Stimulated activated CD8-positive, alpha-beta memory T cell treated with anti-CD3 and anti-CD28 coated beads, Interleukin-4, amount 100 ng/mL, for 24 hours (primary cell): Measurements from ENCODE around the gene C1orf116.

ENCODE experiments used
- DNase-seq: peaks from one replicate; pipeline ENCODE4 v3.0.0-alpha.2; 2020; ENCODE audit warnings: low read depth

Gene C1orf116

DNA sequence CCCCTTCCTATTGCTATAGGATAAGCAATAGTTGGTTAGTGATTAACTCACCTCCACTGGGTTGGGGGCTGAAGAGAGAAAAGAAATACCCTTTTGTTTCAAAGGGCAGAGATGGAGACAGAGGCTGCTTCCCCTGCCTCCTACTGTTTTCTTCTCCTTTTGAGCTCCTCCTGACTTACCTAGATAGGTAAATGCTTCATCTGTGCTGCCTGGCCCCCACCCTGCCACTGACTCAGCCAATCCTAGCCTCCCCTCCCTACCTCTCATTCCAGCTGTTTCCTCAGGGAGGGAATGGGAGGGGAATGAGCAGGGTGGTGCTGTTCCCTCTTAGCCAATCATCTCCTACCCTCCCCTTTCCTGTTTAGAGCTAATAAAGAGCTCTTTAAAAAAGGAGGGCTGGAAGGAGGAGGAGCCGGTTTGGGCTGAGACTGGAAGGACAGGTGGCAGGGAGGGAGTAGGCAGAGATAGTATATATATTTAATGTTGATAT, at the start of gene C1orf116:
Gene C1orf116, minus strand, starts transcription at position 229 of the 490 bp plus-strand sequence. CDS start 5,158 bp downstream, outside the sequence.
- no peak for DNase-seq

DNA sequence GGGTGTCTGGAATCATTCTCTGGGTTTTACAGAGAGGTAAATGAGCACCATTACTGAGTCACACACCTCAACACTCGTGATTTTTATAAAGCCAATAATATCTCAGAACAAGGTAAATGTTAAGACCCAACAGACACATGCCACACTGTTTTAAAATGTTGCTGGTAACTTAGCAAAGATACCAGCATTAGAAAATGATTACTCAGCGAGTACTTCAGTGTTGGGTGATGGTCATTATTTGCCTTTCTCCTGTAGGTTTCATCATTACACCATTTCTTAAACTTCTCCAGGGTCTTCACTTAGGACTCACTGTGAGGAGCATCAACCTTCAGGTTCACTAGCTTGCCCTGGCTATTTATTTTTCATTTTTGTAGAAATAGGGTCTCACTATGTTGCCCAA, 49.2 kb upstream of the C1orf116 start:
- DNase-seq, result no peak

DNA sequence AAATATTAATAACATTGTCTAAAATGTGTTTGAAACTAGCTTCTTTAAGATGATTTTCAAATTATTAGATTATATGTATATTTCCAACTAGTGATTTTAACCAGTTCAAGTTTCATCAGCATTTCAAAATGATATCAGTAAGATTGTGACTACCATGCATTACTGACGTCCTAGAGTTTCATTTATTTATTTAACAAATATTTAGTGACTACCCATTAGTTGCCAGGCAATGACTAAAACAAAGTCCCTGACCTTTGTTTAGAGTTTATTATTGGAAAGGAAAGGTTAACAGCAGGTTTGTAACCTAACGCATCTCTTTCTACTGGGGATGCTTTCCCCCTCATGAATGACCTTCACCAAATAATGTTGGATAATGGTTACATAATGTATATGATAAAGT, 48.5 kb upstream of the C1orf116 start:
- DNase-seq, result no peak

DNA sequence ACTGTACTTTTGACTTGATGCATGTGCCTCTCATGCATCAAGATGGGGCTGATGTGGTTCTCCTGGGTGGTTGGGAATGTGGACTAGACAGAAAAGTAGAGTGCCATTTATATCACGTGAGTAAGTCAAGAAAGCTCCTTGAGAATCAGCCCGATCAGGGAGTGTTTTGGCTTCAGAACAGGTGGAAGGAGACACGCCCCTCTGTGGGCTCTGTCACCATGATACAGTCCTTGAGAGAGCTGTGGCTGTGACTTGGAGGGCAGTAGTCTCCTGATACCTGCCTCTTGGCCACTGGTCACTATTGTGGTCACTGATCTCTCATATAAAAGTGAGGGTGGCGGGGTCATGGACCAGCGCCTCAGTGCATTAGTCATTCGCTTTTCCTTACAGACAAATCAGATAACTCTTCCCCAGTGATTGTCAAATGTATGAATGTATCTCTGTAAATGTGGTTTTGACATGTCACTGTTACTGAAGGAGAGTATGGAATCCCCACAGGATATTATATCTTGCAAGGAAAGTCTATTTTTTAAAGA, 47.2 kb upstream of the C1orf116 start:
- DNase-seq, result no peak

DNA sequence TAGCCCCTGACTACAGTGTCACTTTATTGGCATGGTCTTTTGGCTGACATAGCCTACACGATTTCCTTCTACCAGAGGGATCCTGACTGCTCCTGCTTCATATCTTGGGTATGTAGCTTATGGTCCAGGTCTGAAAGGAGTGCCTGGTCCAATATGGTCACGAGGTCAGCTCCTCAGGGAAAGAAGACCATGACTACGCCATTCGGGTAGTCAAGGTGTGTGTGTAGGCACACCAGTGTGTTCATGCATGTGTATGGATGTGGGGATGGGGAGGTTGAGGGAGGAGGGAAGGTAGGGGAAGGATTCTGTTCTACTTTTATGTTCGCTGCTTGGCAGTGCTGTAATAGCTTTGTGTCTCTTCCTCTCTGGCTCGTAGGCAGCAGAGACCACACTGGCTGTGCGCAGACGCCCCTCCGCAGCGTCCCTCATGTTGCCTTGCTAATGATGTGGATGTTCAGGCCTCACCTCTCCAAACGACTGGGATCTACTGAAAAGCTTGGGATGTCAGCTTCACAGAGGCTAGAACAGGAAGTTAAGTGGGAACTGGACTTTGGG, 46.1 kb upstream of the C1orf116 start:
- DNase-seq, result no peak

DNA sequence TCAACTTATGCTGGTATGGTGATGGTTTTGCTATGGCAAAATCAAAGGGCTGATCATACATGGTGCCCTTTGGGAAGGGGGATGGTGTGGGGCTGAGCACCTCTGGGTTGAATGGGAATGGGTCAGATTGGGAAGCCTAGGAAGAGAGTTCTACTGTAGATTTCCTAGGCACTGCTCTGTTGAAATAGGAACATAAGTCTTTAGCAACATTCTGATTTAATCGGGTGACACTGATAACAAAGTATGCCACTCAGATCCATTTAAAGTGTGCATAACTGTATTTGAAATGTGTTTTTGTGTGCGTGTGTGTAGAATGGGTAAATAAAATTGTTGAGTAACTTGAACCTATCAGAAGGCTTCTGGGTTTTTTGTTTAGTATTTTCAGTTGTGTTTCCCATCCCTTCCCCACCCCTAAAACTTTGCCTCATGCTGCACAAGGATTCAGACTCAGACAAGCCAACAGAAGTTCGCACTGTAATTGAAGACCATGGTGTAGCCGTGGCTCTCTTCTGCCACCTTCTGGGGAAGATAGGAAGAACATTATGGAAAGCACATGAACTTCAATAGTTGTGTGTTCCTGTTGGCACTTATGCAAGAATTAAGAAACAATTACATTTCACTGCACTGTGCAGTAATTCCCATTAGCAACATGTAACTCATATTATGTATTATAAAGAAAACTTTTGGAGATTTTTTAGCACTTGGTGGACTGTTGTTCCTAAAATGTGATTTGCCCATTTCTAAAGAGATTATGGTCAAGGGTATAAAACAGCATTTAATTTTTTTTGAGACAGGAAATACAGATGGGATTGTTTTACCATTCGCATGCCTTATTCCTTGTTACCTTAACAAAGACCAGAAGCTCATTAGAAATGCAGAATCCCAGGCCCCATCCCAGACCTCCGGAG, 45.2 kb upstream of the C1orf116 start:
- DNase-seq, result peak; percentile 27

DNA sequence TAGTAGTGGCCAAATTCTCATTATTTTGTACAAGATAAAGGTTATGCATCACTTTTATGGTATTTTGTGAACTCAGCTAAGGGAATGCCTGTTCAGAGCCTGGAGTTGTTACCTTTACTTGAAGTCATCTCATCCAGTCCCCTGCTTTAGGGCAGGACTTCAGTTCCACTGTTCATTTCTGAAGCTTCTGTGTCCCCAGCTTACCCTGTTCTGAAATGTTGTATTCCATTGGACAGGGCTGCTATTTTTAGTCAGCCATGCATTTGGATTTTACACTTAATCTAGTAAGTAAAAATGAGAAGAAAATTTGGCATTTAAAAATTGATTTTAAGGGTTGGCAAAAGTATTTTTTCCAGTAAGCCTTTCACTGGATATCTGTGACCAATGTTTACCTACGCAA, 44.5 kb upstream of the C1orf116 start:
- DNase-seq, result no peak

DNA sequence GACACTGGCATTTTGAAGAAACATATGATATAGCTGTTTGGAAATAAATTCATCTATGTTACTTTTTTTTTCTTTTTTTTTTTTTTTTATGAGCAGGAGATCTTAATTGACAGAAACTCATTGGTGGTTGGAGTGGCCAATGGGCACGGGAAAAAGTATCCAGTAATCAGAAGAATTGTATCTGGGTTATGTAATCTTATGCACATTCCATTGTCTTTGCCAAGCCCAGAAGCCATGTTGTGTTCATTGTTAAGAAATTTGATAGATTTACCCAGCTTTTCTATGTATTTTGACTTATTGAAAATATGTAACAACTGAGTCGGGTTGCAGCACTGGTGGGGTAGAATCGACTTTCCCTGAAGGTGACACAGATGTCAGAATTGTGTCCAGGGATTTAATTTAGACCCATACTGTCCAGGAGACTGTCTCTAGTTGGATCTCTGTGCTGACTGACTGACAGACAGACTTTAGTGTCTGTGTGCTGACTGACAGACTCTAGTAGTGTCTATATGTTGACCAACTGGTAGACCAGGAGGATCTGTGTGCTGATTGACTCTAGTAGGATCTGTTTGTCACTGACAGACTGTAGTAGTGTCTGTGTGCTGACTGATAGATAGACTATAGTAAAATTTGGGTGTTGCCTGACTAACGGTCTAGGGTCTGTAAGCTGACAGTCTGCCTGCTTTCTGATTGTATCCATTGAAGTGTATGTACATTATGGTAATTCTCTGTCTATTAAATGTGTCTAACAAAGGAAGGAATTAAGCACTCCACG, 43.8 kb upstream of the C1orf116 start:
- no peak for DNase-seq

DNA sequence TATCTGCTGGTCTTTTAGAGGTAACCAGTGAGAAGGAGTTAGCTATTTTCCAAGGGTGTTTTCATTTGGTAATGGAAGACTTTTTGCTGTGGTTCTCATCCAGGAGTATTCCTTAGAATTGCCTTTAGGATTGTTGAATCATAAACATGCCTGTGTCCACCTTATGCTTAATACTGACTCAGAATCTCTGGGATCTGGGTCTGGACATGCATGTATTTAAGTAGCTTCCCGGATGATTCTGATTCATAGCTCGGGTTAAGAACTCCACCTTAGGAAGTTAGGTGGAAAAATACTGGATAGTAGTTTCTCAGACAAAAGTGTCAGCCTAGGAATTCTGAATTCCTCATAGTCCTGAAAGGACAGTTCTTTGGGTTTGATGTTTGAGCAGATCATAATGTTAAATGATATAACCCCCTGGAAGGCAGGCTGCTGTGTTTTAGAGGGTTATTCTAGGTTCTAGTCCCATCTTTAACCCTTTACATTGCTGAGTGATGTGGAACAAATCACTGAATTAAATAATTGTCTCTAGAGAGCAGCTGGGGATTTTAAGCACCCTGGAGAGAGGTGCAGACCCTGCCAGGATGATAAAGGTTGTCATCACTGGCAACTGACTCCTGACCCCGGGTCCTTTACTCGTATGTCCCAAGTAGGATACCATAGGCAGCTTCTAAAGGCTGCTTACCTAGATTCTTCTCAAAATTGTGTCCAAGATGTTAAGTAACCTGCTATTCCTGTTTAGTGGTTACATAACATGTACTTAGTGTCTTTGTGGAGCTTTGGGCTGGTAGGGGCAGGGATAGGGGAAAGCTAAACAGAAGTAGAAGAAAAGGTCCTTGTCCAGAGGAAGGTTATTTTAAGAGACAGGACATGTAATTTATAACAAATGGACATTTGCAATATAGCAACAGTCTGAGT, 41.6 kb upstream of the C1orf116 start:
- no peak for DNase-seq

DNA sequence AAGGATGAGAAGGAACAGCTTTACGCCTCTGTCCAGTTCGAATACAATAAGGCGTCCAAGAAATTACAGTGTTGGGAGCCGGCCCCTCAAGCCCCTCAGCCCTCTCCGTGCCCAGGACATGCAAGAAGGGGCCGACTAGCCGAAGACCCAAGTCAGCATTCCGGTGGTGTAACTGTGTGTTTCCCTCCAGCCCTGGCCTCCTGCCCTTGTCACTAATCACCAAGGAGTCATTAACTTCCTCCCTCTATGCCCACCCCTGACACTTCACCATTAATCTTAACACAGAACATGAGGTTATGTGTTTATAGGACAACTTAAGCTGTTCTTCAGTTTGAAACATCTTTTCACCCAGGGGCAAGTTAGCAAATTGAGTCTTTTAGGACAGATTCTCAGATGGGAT, 39.7 kb upstream of the C1orf116 start:
- no peak for DNase-seq

DNA sequence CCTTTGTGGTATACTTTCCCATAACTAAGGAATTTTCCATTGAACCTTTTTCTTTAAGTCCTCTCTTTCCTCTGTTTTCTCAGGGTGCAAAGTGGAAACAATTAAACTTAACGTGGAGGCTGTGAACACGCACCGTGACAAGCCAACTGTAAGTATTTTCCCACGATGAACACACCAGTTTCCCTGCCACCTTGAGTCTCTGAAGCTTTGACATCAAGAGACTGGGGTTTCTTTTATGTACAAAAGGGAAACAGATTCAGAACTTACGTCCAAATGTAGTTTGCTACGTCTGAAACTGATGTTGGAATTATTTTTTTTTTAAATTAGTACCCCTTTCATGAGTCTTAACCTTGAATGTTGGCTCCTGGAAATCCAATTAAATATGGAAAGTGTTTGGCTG, 38.9 kb upstream of the C1orf116 start:
- no peak for DNase-seq

DNA sequence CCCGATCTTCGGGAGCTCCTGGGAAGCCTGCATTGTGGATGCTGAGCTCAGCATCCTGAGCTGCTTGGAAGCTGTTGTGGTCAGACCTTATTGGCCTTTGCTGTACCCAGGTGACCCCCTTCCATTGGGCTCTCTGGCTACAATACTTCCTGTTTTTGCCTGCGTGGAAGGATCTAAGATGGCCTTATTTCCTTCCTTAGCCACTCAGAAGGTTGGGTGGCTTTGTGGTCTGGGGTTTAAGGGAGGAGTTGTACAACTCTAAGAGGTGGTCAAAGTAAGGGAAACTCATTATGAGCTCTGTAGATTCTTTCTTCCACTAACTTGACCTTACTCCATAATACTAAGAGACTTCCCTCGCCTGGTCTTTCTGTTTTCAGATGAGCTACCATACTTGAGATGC, 38.3 kb upstream of the C1orf116 start:
- no peak for DNase-seq

DNA sequence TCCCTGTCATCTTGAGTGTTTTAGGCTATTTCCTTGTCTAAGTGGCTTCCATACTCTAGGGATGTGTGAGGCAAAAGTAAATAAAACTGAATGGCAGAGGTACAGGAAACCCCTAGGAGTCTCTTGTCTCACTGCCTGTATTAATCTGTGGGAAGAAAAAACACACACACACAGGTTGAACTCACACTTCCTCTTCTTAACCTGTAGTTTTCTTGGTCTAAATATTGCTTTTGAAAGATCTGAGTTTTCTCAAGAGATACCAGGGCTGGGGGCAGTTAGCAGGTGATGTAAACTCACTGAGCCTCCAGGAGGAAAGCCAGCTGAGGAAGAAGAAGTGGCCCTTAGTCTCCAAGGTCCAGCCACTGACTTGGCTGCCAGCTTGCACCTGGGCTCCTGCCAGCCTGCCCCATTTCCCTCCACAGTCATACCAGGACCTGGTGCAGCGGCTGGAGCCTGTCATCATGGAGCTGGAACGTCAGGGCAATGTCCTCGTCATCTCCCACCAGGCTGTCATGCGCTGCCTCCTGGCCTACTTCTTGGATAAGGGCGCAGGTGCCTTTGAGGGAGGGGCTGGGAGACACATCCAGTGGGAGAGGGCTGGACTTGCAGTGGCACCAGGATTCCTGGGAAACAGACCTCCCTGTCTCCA, 37.4 kb upstream of the C1orf116 start:
- DNase-seq, result no peak

DNA sequence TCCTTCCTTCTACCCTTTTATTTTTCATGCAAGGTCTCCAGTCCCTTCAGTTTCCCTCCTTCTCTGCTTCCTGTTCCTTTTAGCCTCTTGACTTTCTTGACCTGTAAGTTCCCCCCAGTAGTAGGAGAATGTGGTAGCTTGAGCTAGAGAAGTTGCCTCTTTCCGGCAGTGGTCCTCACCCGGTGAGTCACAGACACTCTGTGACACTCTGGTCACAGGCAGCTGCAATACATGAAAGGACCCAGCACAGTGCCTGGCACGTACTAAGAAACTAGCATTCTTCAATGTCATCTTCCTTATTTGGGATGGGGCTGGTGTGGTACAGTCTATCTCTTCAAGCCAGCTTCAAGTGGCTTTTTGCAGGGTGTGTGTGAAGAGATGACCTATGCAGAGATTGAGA, 36.5 kb upstream of the C1orf116 start:
- no peak for DNase-seq

DNA sequence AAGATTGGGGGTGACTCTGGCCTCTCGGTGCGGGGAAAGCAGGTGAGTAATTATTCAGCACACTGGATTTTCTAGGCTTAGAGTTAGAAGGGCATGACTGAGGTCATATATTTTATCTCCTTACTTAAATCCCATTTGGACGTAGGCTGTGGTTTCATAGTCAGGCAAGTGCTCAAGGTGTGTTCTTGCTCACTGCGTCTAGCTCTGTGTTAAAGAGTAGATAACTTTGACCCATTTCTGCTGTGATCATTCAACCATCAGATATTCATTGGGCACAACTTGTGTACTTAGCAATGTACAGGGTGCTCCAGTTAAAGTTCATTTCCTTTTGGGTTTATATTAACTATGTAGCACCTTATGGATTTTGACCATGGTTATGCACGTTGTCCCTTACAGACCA, 35.1 kb upstream of the C1orf116 start:
- no peak for DNase-seq

DNA sequence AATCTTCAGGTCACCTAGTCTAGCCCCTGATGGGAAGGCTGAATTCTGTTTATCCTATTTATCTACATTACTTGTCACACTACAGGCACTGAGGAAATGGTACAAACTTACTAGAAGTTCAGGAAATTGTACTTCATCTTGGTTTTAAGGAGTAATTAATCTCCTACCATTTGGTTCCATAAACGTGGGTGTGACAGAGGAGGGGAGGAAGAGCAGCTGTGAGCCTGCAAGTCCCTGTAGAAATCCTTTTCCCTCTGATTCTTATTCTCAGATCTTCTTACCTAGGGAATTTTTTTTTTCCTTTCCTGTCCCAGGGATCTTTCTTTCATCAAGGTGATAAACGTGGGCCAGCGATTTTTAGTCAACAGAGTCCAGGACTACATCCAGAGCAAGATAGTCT, 34.6 kb upstream of the C1orf116 start:
- no peak for DNase-seq

DNA sequence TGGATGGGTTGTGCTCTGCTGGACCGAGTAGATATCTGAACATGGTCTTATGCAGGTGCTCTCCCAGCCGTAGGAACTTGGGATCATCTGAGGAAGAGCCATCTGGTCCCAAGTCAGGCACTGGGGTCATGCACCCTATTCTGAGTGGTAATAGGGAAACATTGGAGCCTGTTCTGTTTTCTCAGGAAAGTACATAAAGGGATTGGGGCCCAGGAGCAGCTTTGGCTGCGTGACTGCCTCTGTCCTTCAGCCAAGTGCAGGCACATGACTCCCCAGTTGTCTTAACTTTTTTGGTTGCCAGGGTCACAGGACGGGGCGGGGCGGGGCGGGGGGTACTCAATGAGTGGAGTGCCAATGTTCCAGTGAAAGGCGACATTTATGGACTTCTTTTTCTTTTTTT, 32.0 kb upstream of the C1orf116 start:
- no peak for DNase-seq

DNA sequence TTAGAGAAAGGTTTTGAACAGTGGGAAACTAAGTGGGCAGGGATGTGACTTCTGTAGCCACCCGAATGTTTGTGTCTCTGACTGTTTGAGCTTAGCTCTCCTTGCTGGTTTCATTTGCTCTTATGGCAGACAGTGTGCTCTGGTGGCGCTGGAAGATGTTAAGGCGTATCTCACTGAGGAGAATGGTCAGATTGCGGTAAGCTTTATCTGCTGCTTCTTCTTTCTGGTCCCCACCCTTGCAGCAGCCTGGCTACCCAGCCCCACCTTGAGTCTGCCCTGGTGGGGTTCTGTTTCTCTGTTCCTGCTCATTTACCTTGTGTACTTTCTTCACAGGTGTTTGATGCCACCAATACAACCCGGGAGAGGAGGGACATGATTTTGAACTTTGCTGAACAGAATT, 30.5 kb upstream of the C1orf116 start:
- DNase-seq, result no peak

DNA sequence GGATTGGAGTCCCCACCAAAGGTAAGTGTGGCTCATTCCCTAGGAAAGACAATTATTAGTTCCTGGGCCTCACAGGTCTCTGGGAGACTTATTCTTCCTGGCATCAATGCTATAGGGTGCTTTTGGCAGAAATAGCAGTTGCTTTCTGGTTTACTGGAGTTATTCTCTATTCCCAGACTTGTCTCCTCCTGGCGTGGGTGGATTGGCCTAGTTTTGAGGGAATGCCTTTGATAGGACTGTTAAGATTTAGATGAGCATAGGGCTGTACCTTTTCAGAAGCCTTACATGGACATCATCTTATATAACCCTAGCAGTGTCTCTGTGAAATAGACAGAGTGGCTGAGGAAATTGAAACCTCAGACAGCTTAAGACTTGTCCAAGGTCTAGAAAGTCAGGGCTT, 29.5 kb upstream of the C1orf116 start:
- DNase-seq, result no peak

DNA sequence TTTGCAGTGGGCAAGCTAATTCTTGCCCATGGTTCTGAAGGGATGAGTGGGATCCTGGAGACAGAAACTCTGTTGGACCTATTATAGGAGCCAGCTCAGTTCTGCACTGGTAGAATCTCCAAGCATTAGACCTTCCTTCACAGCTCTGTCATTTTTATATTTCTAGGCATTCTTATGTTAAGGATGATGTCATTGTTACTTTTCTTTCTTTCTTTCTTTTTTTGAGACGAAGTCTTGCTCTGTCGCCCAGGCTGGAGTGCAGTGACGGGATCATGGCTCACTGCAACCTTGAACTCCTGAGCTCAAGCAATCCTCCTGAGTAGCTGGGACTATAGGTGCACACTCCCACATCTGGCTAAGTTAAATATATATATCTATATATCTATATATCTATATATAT, 28.0 kb upstream of the C1orf116 start:
- DNase-seq, result no peak

DNA sequence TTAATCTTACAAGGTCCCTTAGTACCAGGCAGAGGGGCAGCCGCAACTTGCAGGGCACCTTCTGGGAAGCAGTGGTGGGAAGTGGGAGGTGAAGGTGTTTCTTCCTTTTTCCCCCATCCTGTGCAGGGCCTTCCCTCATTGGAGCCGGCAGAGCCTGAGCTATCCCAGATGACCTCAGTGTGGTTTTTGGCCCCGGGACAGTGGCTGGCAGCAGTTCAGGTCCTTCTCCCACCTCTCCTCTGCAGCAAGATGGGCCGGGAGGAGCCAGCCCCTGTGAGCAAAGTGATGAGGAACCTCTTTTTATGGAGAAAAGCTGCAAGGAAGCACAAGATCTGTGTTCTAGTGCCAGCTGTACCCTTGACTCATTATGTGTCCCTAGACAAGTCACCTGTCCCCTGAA, 27.3 kb upstream of the C1orf116 start:
- DNase-seq, result no peak
